B cell (primary cell): ENCODE measurements around the gene YIF1A. TPM values are rescaled to one million over a fixed set of nuclear protein-coding genes. Genes with fewer than 3 reads are reported as not detected.
A peak's percentile ranks its signal among the peaks of the same experiment; 100 is the strongest.

ENCODE experiments used
- ATAC-seq: fragments of 200-7000 bp; cut with Tn5 transposase; one replicate; pipeline ENCODE4 v1.10.0; 2021; ENCODE audit warnings: low read depth, mild to moderate bottlenecking, moderate number of reproducible peaks, moderate library complexity
- CTCF ChIA-PET: fragments of 350-600 bp; sonication (Branson Sonifier 250); formaldehyde crosslinking; loops from one replicate; lab custom pipeline; 2021; ENCODE audit warnings: antibody characterized with exemption, inconsistent platforms; lab: Charles Lee
- POLR2A ChIA-PET: fragments of 350-600 bp; sonication (Branson Sonifier 250); formaldehyde crosslinking; loops from one replicate; lab custom pipeline; 2021; ENCODE audit warnings: antibody characterized with exemption; lab: Charles Lee
- DNase-seq: peaks from one replicate; pipeline ENCODE4 v3.0.0; 2013
- H2AFZ ChIP-seq: 2 replicates; pipeline ENCODE4 v1.6.1; 2012; ENCODE audit warnings: mild to moderate bottlenecking, low read depth, low read length; ENCODE audit not compliant: insufficient read depth, poor library complexity, severe bottlenecking
- H3K27ac ChIP-seq, 2 donors: 1 replicate in 1 of 2; 2 replicates in 1 of 2; pipeline ENCODE4 v1.5.1; 2012 to 2013; ENCODE audit warnings: low read length in 2 of 2, mild to moderate bottlenecking in 2 of 2, moderate library complexity in 1 of 2
- H3K27me3 ChIP-seq, 4 experiments: fragments of 200-600 bp in 1 of 4; sonication (generic) in 1 of 4; replicated peaks in 1 of 4; 1 replicate in 2 of 4; 2 replicates in 2 of 4; pipeline versions ENCODE4 v1.6.1 to v1.7.0; 2013 to 2016; ENCODE audit warnings: low read length in 3 of 4, mild to moderate bottlenecking in 2 of 4, mixed read lengths in 1 of 4, moderate library complexity in 1 of 4; ENCODE audit not compliant: insufficient read depth in 4 of 4, control insufficient read depth in 3 of 4; ENCODE audit errors: control extremely low read depth in 1 of 4
- H3K36me3 ChIP-seq, 2 experiments: replicated peaks in 1 of 2; 1 replicate in 1 of 2; 2 replicates in 1 of 2; pipeline versions ENCODE4 v1.6.1 to v1.7.1; 2013; ENCODE audit warnings: low read length in 1 of 2; ENCODE audit not compliant: insufficient read depth in 2 of 2, control insufficient read depth in 1 of 2; ENCODE audit errors: control extremely low read depth in 1 of 2, extremely low read depth in 1 of 2
- H3K4me1 ChIP-seq, 2 donors: fragments of 200-600 bp in 1 of 2; sonication (generic) in 1 of 2; 1 replicate in 1 of 2; 2 replicates in 1 of 2; pipeline versions ENCODE4 v1.5.1 to v1.6.1; 2013 to 2017; ENCODE audit warnings: low read length in 2 of 2; ENCODE audit not compliant: control insufficient read depth in 2 of 2, insufficient read depth in 2 of 2
- H3K4me2 ChIP-seq: replicated peaks from 2 replicates; pipeline ENCODE3; 2012; ENCODE audit warnings: mild to moderate bottlenecking, low read depth, low read length; ENCODE audit not compliant: poor library complexity, severe bottlenecking
- H3K4me3 ChIP-seq, 5 experiments: fragments of 200-600 bp in 1 of 5; sonication (generic) in 1 of 5; 1 replicate in 3 of 5; 2 replicates in 2 of 5; pipeline versions ENCODE4 v1.5.1 to v1.7.0; 2011 to 2016; ENCODE audit warnings: low read length in 4 of 5, mild to moderate bottlenecking in 4 of 5, low read depth in 2 of 5, control low read depth in 1 of 5, moderate library complexity in 1 of 5; ENCODE audit not compliant: insufficient read depth in 1 of 5; ENCODE audit errors: control extremely low read depth in 1 of 5, extremely low read depth in 1 of 5
- H3K79me2 ChIP-seq: fragments of 200-600 bp; sonication (generic); one replicate; pipeline ENCODE4 v1.6.0; 2016; ENCODE audit warnings: low read length; ENCODE audit not compliant: control insufficient read depth, insufficient read depth
- H3K9ac ChIP-seq: fragments of 200-600 bp; sonication (generic); 2 replicates; pipeline ENCODE4 v1.6.1; 2017; ENCODE audit warnings: mild to moderate bottlenecking, low read length, moderate library complexity
- H3K9me3 ChIP-seq, 3 donors: one replicate each; pipeline versions ENCODE4 v1.6.1 to v1.7.1; 2013; ENCODE audit warnings: low read length in 2 of 3; ENCODE audit not compliant: control insufficient read depth in 2 of 3, insufficient read depth in 1 of 3; ENCODE audit errors: control extremely low read depth in 1 of 3
- H4K20me1 ChIP-seq: 2 replicates; pipeline ENCODE4 v1.6.0; 2012; ENCODE audit warnings: mild to moderate bottlenecking, low read length; ENCODE audit not compliant: insufficient read depth, control insufficient read depth, poor library complexity, severe bottlenecking
- H3K27ac Mint-ChIP-seq: one replicate; pipeline ENCODE4 v1.8.0; 2021; ENCODE audit warnings: mixed read lengths
- H3K27me3 Mint-ChIP-seq: one replicate; pipeline ENCODE4 v1.8.0; 2021; ENCODE audit warnings: mixed read lengths
- H3K4me1 Mint-ChIP-seq: one replicate; pipeline ENCODE4 v1.8.0; 2021; ENCODE audit warnings: mixed read lengths
- H3K4me3 Mint-ChIP-seq: one replicate; pipeline ENCODE4 v1.8.0; 2021; ENCODE audit warnings: mixed read lengths
- H3K9me3 Mint-ChIP-seq: one replicate; pipeline ENCODE4 v1.8.0; 2022; ENCODE audit warnings: mixed read lengths; ENCODE audit not compliant: insufficient read depth
- CTCF ChIP-seq: fragments of 200-600 bp; IDR thresholded peaks from one replicate; pipeline ENCODE4 v1.8.0; 2022; ENCODE audit warnings: antibody characterized with exemption, mild to moderate bottlenecking
- EZH2 ChIP-seq: IDR thresholded peaks from 2 replicates; pipeline ENCODE4 v1.6.1; 2012; ENCODE audit warnings: borderline replicate concordance, low read depth, mild to moderate bottlenecking, moderate library complexity, low read length; ENCODE audit not compliant: insufficient read depth, poor library complexity, severe bottlenecking
- WGBS: methylation state at CpG from one replicate; pipeline ENCODE4 v1.1.5; 2013; ENCODE audit warnings: missing lambda C conversion rate; ENCODE audit not compliant: insufficient coverage; 5-methylcytosine and 5-hydroxymethylcytosine counted together
- intact Hi-C: fragments of 100-400 bp; cut with micrococcal nuclease; formaldehyde crosslinking; loops from one replicate; pipeline ENCODE4 v1.10.0; 2022
- polyA plus RNA-seq: library from polyadenylated mRNA; depleted of rRNA; stranded (reverse); fragments of >200 nt; gene quantifications from 2 replicates; pipeline ENCODE4 v1.2.3, GENCODE V29; 2012
- total RNA-seq, 2 donors: library from RNA; stranded (reverse); fragments of 120-200 nt in 1 of 2; gene quantifications; 1 replicate in 1 of 2; 2 replicates in 1 of 2; pipeline versions ENCODE4 v1.2.3 to v1.2.4, GENCODE V29; 2013 to 2022

The YIF1A gene
- total and polyA plus RNA-seq, 2 donors (not counting 1 experiment from before 2014, with no cell fraction given) = 43.9 to 95.0 TPM

GRCh38 chr11:66312549-66313320 is 23.8 kb upstream of the YIF1A start:
- Histone ChIP-seq H3K27ac (peak overlapping the region; percentile 80 to 88), H3K79me2 (no peaks in the 10 kb centered on the region), H3K4me1 (peaks cover 18 to 28% of the 10 kb centered on the region in 2 donors), H3K4me3 (peak overlapping the region; percentile 30 to 72 (median 63)), H3K36me3 (no peaks in the 10 kb centered on the region), H3K9ac (peak overlapping the region; percentile 75), H3K9me3 (no peaks in the 10 kb centered on the region), H2AFZ (peak overlapping the region; percentile 88), H3K4me2 (peak overlapping the region; percentile 89), H4K20me1 (no peaks in the 10 kb centered on the region), H3K27me3 (no peaks in the 10 kb centered on the region)
- ATAC-seq = peak; percentile 65
- ChIA-PET CTCF (interaction anchor here (0.6 to 6.3 kb wide), 30 partner anchors 9 to 533 kb away, joined by 3 to 101 read pairs (median 8); partner anchors contain the start of genes B4GAT1, BRMS1, DPP3 and MRPL11), POLR2A (interaction anchor here (0.5 to 2.0 kb wide), 20 partner anchors 10 to 1048 kb away, joined by 3 to 12 read pairs (median 4); partner anchors contain the start of genes BRMS1, DPP3, FIBP and MRPL11)
- 2% methylated on average over 43 of the region's 52 CpGs for WGBS
- peaks cover under 1% of the 10 kb centered on the region for H3K27me3 Mint-ChIP-seq
- TF ChIP-seq CTCF (no peak), EZH2 (no peak)
- H3K4me1 Mint-ChIP-seq = peaks cover 34% of the 10 kb centered on the region
- H3K4me3 Mint-ChIP-seq = peak overlapping the region; percentile 99
- intact Hi-C loops = loop anchor here (1.0 to 2.0 kb wide), 9 partner anchors 16 to 366 kb away; partner anchors contain the start of genes BRMS1, PELI3, RAB1B and SLC29A2
- no peaks in the 10 kb centered on the region for H3K9me3 Mint-ChIP-seq
- H3K27ac Mint-ChIP-seq = peak overlapping the region; percentile 99
- DNase-seq = peak; percentile 97
